Testis (tissue), 2 donors: ENCODE data around the gene EFNA5.

Experiments used
- CTCF ChIP-seq, 3 experiments: fragments of 450-650 bp in 2 of 3; fragments of 200-600 bp in 1 of 3; sonication (generic) in 1 of 3; IDR thresholded peaks; one replicate each; pipeline ENCODE4 v1.5.1; 2016 to 2019; ENCODE audit warnings: antibody characterized with exemption in 3 of 3, mild to moderate bottlenecking in 2 of 3, moderate library complexity in 1 of 3
- POLR2A ChIP-seq: fragments of 450-650 bp; IDR thresholded peaks from one replicate; pipeline ENCODE4 v1.6.1; 2017; ENCODE audit warnings: antibody characterized with exemption, mild to moderate bottlenecking, moderate library complexity

GRCh38 chr5:107419498-107419897 lies 251.2 kb downstream of the EFNA5 start:
- TF ChIP-seq CTCF (IDR thresholded peaks at IDR 0.05) (no peak), POLR2A (no peak)
